ENCODE measurements around the gene STAT5A. TPM values are rescaled to one million over a fixed set of nuclear protein-coding genes. Genes with fewer than 3 reads are reported as not detected.
A peak's percentile ranks its signal among the peaks of the same experiment; 100 is the strongest.

The STAT5A gene
- total RNA-seq, 1 donor from 2014 or later = 42.0 TPM

DNA sequence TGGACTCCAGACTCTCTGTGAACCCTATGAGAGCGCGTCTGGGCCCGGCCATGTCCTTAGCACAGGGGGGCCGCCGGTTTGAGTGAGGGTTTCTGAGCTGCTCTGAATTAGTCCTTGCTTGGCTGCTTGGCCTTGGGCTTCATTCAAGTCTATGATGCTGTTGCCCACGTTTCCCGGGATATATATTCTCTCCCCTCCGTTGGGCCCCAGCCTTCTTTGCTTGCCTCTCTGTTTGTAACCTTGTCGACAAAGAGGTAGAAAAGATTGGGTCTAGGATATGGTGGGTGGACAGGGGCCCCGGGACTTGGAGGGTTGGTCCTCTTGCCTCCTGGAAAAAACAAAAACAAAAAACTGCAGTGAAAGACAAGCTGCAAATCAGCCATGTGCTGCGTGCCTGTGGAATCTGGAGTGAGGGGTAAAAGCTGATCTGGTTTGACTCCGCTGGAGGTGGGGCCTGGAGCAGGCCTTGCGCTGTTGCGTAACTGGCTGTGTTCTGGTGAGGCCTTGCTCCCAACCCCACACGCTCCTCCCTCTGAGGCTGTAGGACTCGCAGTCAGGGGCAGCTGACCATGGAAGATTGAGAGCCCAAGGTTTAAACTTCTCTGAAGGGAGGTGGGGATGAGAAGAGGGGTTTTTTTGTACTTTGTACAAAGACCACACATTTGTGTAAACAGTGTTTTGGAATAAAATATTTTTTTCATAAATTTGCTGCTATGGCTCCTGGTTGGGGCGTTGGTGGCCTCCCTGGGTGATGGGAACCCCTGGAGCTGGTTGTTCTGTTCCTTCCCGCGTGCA lies 23.1 kb downstream of the STAT5A start:
- intact Hi-C loops (cut with DNase I) = no loop called here
- Histone ChIP-seq H3K27me3 (no peaks in the 10 kb centered on the region), H3K27ac (peak overlapping the region; percentile 42), H3K4me1 (peaks cover 32% of the 10 kb centered on the region), H3K36me3 (peaks cover 73% of the 10 kb centered on the region), H3K4me3 (no peak overlapping the region), H3K9me3 (no peaks in the 10 kb centered on the region)
- TF ChIP-seq, protein P1, sequence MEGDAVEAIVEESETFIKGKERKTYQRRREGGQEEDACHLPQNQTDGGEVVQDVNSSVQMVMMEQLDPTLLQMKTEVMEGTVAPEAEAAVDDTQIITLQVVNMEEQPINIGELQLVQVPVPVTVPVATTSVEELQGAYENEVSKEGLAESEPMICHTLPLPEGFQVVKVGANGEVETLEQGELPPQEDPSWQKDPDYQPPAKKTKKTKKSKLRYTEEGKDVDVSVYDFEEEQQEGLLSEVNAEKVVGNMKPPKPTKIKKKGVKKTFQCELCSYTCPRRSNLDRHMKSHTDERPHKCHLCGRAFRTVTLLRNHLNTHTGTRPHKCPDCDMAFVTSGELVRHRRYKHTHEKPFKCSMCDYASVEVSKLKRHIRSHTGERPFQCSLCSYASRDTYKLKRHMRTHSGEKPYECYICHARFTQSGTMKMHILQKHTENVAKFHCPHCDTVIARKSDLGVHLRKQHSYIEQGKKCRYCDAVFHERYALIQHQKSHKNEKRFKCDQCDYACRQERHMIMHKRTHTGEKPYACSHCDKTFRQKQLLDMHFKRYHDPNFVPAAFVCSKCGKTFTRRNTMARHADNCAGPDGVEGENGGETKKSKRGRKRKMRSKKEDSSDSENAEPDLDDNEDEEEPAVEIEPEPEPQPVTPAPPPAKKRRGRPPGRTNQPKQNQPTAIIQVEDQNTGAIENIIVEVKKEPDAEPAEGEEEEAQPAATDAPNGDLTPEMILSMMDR (IDR thresholded peaks at IDR 0.05) = no peak
- peak; percentile 89 for ATAC-seq
- DNase-seq = peak; percentile 93

DNA sequence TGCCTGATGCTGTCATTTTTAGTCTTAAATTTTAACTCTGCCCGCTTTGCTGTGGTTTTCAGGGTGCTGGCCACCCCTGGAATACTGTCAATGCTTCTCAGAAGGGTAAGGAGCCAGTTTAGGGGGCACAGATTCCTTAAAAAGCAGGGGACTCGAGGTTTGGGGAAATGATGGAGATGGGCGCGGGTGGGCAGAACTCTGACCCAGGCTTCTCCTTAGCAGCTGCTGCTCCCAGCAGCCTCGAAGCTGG lies 23.7 kb downstream of the STAT5A start:
- ATAC-seq (no peak), DNase-seq (no peak)
- H3K27ac ChIP-seq = no peak overlapping the region
- H3K4me3 ChIP-seq = no peak overlapping the region
- intact Hi-C loops (cut with DNase I) = no loop called here
- peaks cover 32% of the 10 kb centered on the region for H3K4me1 ChIP-seq
- TF ChIP-seq, protein P1 (IDR thresholded peaks at IDR 0.05) = no peak
- no peaks in the 10 kb centered on the region for H3K9me3 ChIP-seq
- no peaks in the 10 kb centered on the region for H3K27me3 ChIP-seq
- peaks cover 73% of the 10 kb centered on the region for H3K36me3 ChIP-seq

DNA sequence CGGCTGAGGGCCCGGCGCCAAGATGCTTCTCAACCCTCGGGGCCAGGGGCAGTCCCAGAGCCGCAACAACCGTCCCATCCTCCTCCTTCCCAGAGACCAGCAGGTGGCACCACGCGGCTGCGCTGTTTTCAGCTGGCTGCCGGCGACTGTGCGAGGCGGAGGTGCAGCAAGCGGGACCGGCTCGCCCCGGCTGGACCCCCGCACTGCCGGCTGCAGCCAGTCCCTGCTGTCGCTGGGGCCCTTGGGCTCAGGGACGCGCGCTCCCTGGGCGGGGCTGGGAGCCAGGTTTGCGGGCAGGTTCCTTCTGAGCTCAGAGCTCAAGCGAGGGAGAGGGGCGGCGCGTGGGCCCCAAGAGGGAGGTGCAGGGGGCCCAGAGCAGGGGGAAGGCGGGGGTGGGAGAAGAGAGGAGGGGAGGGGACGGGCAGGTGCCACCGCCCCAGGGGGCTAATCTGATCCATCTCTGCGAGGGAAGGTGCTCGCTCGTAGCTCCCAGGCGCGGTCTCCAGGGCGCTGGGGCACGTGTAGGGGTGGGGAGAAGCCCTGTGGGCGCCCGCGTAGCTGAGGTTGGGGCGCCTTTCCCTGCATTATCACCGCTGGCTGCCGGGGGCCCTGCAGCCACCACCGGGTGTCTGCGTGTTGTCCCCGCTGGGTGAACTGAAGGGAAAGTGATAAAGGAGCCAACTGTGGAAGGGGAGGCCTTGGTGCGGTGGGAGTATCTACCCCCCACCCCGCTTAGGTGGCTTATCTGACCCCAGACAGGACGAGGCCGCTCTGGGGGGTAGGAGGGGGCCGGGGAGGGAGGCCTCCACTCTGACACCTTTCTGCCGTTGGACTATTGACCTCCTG lies 24.2 kb downstream of the STAT5A start:
- DNase-seq (peak; percentile 90), ATAC-seq (peak; percentile 82)
- H3K27ac ChIP-seq = peak overlapping the region; percentile 73
- H3K36me3 ChIP-seq = peaks cover 73% of the 10 kb centered on the region
- intact Hi-C loops (cut with DNase I) = no loop called here
- no peaks in the 10 kb centered on the region for H3K9me3 ChIP-seq
- no peaks in the 10 kb centered on the region for H3K27me3 ChIP-seq
- TF ChIP-seq, protein P1 (IDR thresholded peaks at IDR 0.05) = peak; percentile 61
- H3K4me3 ChIP-seq = peak overlapping the region; percentile 19
- H3K4me1 ChIP-seq = peaks cover 32% of the 10 kb centered on the region

DNA sequence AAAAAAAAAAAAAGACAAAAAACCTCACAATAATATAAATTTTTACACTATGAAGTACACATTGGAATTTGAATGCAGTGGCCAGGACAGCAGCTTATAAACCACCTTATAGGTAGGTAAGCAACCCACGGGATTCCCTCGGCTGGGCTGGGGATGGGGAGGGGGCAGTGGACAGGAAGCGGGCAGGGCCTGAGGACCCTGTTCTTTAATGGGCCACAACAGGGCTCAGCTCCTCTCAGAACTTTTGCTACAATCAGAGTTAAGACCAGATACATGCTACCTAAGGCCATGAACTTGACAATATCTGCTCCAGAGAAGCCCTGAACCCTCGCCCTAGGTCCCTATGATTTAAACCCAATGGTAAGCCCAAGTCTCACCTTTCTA lies 25.1 kb downstream of the STAT5A start:
- intact Hi-C loops (cut with DNase I) = no loop called here
- Histone ChIP-seq H3K4me3 (no peak overlapping the region), H3K36me3 (peaks cover 76% of the 10 kb centered on the region), H3K27ac (no peak overlapping the region), H3K27me3 (no peaks in the 10 kb centered on the region), H3K9me3 (no peaks in the 10 kb centered on the region), H3K4me1 (peaks cover 32% of the 10 kb centered on the region)
- TF ChIP-seq, protein P1 (IDR thresholded peaks at IDR 0.05) = no peak
- no peak for ATAC-seq
- DNase-seq = no peak

DNA sequence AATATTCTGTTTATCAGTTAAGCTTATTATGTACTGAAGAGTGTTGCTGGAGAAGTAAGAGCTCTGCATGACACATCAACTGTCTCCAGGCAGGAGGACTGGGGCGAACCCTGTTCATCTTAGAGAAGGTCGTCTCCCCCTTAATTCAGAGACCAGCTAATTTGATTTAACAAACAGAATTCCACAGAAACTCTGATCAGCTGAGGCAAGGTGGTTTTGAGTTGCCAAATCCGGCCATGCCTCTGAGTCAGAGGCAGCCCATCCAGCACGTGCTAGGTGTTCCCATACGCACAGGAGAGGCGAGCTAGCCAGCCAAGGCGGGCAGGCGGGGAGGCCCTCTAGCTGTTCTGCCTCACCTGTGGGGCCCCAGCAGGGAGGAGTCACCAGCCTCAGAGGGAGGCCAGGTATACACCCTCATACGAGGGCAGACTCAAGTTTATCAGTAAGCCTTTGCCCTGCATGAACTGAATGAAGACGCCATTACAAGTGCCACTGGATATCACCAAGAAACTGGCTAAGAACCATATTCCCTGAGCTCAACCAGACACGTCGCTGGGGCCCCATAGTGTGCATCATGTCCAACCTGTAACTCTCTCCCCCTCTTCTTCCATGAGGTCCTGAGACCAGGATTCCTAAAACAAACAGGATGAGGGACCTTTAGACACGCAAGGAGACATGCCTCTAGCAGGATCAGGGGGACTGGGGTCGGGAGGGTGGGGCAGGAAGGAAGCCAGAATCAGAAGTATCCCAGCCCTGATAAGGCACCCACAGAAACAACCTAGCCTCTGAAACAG lies 25.7 kb downstream of the STAT5A start:
- DNase-seq (no peak), ATAC-seq (no peak)
- Histone ChIP-seq H3K4me1 (peaks cover 32% of the 10 kb centered on the region), H3K9me3 (no peaks in the 10 kb centered on the region), H3K4me3 (no peak overlapping the region), H3K27ac (peak overlapping the region; percentile 11), H3K36me3 (peaks cover 77% of the 10 kb centered on the region), H3K27me3 (no peaks in the 10 kb centered on the region)
- intact Hi-C loops (cut with DNase I) = no loop called here
- TF ChIP-seq, protein P1 (IDR thresholded peaks at IDR 0.05) = no peak

Measured in upper lobe of right lung (tissue), 1 donor.